Measurements from ENCODE around the gene MAN1C1.

MAN1C1 gene

DNA sequence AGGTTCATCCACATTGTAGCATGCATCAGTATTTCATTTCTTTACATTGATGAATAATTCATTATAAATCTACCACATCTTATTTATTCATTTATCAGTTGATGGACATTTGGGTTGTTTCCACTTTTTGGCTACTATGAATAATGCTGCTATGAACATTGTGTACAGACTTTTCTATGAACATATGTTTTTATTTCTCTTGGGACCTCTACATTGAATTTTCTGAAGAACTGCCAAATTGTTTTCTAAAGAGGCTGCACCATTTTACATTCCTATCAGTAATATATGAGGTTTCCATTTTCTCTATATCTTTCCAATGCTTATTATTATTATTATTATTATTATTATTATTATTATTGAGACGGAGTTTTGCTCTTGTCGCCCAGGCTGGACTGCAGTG, 102.1 kb downstream of the MAN1C1 start:
- DNase-seq = peak; percentile 41

DNA sequence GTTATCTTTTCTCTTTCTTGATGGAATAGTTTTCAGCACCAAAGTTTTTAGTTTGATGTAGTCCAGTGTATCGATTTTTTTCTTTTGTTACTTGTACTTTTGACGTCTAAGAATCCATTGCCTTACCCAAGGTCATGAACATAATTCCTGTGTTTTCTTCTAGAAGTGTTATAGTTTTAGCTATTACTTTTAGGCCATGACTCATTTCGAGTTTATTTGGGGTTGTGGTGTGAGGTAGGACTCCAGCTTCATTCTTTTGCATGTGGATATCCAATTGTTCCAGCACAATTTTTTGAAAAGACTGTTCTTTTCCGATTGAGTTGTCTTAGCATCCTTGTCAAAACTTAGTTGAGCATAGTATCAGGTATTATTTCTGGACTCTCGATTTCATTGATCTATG, 104.0 kb downstream of the MAN1C1 start:
- DNase-seq = no peak

DNA sequence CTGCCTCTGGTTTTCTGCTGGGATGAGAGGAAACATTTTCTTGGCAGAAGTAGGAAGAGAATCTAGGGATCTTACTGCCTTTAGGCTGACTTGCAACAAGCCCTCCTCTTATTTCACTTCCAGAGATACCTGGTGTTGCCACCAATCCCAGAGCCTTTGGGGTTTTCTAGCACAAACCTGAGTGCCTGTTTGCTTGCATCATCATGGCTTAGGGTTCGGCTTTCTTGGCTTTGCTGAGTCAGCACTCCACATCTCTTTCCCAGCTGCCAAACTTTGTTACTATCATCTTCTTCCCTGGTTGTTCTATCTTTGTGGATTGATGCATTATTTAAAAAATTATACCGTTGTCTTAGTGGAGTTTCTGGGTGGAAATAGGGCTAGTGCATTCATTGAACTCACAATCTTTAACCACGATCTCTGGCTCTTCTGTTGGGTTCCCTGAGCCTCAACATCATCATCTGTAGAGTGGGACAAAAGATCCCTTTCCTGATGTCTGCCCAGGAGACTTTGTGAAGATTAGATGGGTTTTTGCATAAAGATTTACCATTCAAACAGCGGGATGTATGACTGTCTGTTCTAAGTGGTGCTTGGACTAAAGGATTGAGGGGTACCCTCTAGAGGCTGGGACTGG, 106.8 kb downstream of the MAN1C1 start:
- DNase-seq = no peak

DNA sequence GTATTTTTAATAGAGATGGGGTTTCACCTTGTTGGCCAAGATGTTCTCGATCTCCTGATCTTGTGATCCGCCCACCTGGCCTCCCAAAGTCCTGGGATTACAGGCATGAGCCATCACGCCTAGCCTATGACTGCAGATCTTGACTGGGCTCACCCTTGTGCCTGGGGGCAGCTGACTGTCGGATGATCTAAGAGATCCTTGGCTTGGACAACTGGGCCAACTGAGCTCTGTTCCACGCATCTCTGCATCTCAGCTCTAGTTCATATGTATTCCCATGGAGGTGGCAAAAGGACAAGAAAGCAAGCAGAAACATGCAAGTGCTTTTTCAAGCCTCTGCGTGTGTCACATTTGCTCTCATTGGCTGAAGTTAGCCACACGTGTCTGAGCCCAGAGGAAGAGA, 107.6 kb downstream of the MAN1C1 start:
- no peak for DNase-seq

GRCh38 chr1:25724966-25725365, 108.4 kb downstream of the MAN1C1 start:
- DNase-seq = no peak

GRCh38 chr1:25725482-25725881, 108.9 kb downstream of the MAN1C1 start:
- DNase-seq = no peak

- no peak for DNase-seq
Measured at GRCh38 chr1:25727088-25727487, 110.5 kb downstream of the MAN1C1 start.

GRCh38 chr1:25727635-25728286, 111.2 kb downstream of the MAN1C1 start:
- peak; percentile 80 for DNase-seq

DNA sequence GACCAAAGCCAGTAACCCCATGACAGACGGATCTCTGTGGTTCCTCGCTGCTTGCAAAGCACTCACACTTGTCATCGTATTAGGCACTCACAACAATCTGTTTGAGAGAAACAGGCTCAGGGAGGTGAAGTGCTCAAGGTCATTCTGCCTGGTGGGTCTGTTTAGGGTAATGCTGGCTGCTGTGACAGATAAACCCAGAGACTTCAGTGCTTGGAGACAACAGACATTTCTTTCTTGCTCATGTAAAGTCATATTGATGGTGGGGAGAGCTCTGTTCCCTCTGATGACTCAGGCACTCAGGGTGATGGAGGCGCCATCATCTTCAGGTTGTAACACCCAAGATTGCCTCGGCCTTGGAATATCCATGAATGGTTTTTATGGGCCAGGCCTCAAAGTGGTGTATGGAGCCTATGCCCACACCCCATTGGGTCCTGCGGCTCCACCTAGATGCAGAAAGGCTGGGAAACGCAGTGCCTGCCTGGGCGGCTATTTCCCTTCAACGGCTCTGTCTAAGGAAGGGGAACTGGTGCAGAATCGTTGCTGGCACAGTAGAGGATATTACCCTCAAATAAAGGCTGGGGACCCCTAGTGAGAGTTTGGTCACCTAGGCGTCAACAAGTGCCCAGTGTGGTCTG, 111.8 kb downstream of the MAN1C1 start:
- DNase-seq = no peak

DNA sequence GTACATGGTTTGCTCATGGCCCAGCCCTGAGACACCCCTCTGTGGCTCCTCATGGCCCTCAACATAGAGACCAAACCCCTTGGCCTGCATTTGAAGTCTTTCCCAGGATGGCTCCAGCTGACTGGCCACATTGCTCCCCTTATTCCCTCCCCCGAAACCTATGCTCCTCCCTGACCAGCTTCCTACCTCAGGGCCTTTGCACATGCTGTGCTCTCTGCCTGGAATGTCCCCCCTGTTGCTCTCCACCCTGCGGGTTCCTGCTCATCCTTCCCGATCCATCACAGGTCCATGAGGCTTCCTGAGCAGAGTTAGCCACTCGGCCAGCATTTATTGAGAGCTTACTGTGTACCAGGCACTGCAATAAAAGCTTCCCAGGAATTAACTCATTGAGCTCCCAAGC, 112.5 kb downstream of the MAN1C1 start:
- DNase-seq = no peak

GRCh38 chr1:25729790-25730644, 113.4 kb downstream of the MAN1C1 start:
- DNase-seq = no peak

- DNase-seq = no peak
Measured at GRCh38 chr1:25731148-25731547, 114.6 kb downstream of the MAN1C1 start.

- DNase-seq = peak; percentile 75
Measured at GRCh38 chr1:25731626-25732370, 115.2 kb downstream of the MAN1C1 start.

GRCh38 chr1:25732821-25733220, 116.2 kb downstream of the MAN1C1 start:
- no peak for DNase-seq

DNA sequence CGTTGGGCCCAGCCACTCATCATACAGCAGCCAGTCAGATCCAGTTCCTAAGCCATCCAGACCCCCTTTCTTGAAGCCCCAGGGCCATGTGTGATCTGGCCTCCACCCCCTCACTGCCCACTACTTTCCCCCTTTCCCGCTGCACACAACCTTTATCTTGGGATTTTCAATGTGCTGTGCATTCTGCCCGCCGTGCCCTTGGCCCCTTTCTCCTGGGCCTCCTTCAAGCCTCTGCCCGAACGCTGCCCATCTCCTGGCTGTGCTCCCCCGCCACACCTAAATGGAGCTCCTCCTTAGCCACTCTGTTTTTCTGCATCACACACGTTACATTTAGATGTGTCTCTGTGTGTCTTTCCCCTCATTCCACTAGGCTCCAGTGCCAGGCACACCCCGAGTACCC, 116.7 kb downstream of the MAN1C1 start:
- DNase-seq = no peak

DNA sequence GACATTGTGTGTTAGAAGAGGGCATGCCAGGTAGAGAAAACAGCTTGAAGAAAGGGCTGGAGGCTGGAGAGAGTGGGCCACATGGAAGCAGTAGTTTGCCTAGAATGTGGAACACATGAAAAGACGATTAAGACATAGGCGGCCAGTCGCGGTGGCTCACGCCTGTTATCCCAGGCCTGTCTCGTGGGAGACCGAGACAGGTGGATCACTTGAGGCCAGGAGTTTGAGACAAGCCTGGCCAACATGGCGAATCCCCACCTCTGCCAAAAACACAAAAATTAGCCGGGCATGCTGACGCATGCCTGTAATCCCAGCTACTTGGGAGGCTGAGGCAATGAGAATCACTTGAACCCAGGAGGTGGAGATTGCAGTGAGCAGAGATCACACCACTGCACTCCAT, 118.4 kb downstream of the MAN1C1 start:
- DNase-seq = peak; percentile 30

GRCh38 chr1:25735956-25736529, 119.5 kb downstream of the MAN1C1 start:
- no peak for DNase-seq

DNA sequence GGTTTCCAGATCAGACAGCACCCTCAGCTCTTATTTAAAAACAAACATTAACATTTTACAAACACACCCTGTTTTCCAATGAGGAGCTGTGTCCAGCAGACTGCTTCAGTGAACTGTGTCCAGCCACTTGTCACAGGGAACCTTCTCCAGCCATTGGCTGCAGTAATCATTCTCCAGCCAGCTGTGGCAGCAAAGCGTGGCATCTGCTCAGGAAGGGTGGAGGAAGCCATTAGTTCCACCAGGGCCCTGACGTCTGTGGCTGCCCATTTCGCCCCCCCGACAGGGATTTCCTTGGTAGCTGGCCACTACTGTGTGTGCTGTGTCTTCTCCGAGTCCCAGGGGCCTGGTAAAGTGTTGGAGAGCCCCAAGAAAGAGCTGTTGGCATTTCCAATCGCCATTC, 120.5 kb downstream of the MAN1C1 start:
- DNase-seq = no peak

DNA sequence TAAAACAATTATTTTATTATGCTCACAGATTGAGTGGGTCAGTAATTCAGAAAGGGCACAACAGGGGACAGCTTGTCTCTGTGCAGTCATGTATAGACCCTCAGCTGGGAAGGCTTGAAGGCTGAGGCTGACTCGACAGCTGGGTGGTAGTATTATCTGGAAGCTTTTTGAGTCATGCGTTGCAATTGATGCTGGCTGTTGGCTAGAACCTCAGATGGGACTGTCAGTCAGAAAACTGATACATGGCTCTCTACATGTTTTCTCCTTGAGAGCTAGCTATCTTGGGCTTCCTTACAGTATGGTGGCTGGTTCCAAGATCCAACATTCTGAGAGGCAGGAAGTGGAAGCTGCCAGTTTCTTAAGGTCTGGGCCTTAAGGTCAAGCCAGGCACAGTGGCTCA, 121.9 kb downstream of the MAN1C1 start:
- peak; percentile 60 for DNase-seq

GRCh38 chr1:25739341-25739740, 122.8 kb downstream of the MAN1C1 start:
- DNase-seq = no peak

DNA sequence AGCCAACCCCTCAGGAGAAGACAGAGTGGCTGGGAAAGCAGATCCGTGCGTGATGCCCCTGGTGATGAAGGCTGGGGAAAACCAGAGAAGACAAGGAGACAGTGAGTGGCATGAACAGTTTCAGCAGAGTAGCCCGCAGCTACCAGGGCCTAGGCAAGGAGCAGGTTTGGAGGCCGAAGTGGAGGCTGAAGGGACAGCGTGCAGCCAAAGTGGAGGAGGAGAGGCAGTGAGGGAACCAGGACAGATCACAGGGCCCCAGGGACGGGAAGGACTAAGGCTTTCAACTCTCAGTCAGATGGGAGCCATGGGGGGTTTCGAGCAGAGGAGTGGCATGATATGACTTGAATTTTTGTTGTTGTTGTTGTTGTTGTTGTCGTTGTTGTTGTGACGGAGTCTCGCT, 123.5 kb downstream of the MAN1C1 start:
- DNase-seq = no peak

DNA sequence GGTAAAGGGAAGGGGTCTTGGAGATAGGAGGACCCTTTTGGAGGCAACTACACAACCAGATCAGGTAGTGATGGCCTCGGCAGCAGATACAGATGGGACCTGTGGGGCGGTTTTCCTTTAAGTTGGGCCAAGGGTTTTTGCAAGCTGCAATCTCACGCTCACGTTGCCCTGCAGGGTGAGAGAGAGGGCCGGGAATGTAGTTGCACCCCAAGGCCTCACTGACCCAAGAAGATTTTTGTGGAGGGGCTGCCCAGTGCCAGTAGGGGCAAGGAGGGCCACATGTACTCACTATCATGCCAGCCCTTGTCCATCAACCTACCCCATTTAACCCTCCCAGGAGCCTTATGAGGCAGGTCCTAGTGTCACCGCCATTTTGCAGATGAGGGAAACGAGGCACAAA, 125.7 kb downstream of the MAN1C1 start:
- no peak for DNase-seq

Measured in NCI-H446 treated with DMSO at 0.1 percent for 48 hours (cell line).